Effector CD4-positive, alpha-beta T cell (primary cell): ENCODE data around the gene ABHD1.

Experiments used
- DNase-seq: peaks from one replicate; pipeline ENCODE4 v3.0.0-alpha.2; 2020

Gene ABHD1

DNA sequence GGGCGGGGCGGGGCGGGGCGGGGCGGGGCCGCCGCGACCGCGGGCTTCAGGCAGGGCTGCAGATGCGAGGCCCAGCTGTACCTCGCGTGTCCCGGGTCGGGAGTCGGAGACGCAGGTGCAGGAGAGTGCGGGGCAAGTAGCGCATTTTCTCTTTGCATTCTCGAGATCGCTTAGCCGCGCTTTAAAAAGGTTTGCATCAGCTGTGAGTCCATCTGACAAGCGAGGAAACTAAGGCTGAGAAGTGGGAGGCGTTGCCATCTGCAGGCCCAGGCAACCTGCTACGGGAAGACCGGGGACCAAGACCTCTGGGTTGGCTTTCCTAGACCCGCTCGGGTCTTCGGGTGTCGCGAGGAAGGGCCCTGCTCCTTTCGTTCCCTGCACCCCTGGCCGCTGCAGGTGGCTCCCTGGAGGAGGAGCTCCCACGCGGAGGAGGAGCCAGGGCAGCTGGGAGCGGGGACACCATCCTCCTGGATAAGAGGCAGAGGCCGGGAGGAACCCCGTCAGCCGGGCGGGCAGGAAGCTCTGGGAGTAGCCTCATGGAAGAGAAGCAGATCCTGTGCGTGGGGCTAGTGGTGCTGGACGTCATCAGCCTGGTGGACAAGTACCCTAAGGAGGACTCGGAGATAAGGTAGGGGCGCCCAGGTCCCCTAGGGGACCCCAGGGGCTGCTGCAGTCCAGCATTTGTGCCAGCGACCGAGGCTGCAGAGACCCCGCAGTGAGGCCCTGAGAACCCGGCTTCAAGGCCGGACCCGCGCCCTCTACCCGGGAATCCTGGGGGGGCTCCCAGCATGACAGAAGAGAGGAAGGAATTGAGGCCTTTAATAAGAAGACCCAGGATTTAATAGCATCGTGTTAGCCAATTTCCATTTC, 36.7 kb upstream of the ABHD1 start, which contains the start of gene KHK:
KHK (plus strand) TSS at position 49 of the 870 bp plus-strand sequence; CDS start at position 537, 488 bp downstream.
- no peak for DNase-seq

DNA sequence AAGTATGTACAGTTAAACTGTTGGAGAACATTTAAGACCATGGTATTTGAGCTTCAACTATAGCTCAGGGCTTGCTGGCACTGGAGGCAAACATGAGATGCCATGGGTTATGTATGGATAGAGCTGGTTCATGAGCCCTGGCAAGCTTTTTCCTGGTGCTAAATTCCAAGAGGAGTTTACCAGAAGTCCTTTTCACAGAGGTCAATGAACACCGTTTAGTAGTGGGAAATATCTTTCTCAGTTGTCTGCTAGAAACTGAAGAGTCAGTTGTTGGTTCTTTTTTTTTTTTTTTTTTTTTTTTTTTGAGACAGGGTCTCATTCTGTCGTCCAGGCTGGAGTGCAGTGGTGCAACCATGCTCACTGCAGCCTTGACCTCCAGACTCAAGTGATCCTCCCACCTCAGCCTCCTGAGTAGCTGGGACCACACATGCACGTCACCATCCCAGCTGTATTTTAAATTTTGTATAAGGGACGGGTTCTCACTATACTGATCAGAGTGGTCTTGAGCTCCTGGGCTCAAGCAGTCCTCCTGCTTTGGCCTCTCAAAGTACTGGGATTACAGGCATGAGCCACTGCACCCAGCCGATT, 35.7 kb upstream of the ABHD1 start:
- no peak for DNase-seq

- DNase-seq: no peak
These were observed 35.0 kb upstream of the ABHD1 start for GRCh38 chr2:27088634-27089033.

GRCh38 chr2:27089111-27089954, 34.3 kb upstream of the ABHD1 start:
- no peak for DNase-seq

- no peak for DNase-seq
These were observed 31.6 kb upstream of the ABHD1 start for GRCh38 chr2:27091746-27092695.

- DNase-seq: no peak
These were observed 30.8 kb upstream of the ABHD1 start for GRCh38 chr2:27092696-27093429.

- DNase-seq: no peak
These were observed 29.9 kb upstream of the ABHD1 start for GRCh38 chr2:27093430-27094352.

DNA sequence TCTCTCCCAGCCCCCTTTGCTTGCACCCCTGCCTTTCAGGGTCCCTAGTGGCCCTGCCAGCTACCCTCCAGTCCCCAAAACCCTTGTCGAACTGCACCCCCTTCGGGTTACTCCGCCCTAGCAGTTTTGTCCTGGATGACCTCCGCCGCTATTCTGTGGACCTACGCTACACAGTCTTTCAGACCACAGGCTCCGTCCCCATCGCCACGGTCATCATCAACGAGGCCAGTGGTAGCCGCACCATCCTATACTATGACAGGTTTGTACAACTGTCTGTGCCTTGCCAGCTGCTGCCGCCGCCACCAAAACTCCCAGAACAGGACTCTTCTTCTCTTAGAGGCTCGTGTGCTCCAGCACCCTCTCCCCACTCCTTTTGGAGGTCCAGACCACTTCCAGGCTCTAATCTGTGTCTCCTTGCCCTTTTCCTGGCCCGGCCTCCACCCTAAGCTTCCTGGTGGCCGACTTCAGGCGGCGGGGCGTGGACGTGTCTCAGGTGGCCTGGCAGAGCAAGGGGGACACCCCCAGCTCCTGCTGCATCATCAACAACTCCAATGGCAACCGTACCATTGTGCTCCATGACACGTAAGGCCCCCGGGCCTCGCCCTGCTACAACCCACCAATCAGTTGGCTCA, 29.1 kb upstream of the ABHD1 start:
- DNase-seq: no peak

- no peak for DNase-seq
These were observed 28.2 kb upstream of the ABHD1 start for GRCh38 chr2:27095427-27095744.

- no peak for DNase-seq
These were observed 27.6 kb upstream of the ABHD1 start for GRCh38 chr2:27095745-27096651.

DNA sequence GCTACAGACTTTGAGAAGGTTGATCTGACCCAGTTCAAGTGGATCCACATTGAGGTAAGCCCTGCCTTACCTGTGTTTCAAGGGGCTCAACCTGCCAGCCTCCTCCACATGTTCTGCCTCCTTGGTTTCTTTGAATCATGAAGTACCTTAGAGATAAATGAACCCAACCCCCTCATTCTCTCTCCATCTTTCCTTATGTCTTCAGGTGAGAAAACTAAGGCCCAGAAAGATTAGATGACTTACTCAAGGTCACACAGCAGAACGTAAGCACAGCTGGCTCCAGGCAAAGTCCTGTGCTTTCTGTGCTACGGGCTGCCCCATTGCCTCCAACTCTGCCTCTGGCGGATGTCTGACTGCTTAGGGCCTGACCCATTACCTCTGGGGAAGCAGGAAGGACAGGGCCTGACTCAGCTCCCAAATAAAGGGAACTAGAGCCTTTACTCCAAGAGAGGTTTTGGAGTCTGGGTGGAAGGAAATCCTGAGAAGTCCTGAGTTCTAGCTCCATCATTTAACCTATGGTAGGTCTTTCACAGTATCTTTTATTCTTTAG, 26.8 kb upstream of the ABHD1 start:
- no peak for DNase-seq

DNA sequence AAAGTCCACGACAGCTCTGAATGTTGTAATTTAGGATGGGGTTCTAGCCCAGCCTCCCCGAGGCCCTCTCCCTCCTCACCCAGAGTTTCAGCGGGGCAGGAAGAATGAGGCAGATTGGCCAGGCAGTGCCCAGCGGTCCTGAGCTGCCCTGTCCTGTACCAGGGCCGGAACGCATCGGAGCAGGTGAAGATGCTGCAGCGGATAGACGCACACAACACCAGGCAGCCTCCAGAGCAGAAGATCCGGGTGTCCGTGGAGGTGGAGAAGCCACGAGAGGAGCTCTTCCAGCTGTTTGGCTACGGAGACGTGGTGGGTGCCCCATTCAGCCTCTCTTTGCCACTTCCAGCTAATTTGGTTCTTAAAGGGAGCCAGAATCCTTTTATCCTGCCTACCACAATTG, 26.3 kb upstream of the ABHD1 start:
- no peak for DNase-seq

DNA sequence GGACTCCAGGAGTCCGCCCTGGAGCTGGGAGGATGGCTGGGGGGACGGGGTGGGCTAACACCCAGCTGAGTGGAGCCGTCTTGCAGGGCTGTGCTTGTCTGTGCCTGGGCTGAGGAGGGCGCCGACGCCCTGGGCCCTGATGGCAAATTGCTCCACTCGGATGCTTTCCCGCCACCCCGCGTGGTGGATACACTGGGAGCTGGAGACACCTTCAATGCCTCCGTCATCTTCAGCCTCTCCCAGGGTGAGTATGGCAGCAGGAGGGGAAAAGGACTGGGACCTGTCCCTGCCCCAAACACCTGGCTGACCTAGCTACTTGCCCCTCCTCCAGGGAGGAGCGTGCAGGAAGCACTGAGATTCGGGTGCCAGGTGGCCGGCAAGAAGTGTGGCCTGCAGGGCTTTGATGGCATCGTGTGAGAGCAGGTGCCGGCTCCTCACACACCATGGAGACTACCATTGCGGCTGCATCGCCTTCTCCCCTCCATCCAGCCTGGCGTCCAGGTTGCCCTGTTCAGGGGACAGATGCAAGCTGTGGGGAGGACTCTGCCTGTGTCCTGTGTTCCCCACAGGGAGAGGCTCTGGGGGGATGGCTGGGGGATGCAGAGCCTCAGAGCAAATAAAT, 24.2 kb upstream of the ABHD1 start:
- no peak for DNase-seq

GRCh38 chr2:27100036-27100435, 23.6 kb upstream of the ABHD1 start:
- DNase-seq: no peak

GRCh38 chr2:27102329-27102728, 21.3 kb upstream of the ABHD1 start:
- no peak for DNase-seq

DNA sequence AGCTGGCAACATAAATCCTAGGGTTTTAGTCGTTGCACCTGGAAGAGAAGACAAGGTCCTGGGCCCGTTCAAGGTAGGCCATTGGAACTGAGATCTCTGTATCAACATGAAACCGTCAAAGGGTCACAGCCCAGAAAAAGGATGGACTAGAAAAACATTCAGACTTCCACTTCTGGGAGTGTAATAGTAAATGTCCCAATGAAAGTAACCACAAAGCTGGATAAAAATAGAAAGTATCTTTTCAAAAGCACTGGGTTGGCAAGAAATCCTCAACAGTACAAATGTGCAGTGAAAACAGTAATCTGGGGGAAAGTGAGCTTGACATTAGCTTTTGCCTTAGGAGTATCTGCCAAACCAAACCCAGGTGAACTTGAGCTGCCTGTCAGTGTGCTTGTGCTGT, 17.6 kb upstream of the ABHD1 start:
- DNase-seq: no peak

- no peak for DNase-seq
These were observed 15.4 kb upstream of the ABHD1 start for GRCh38 chr2:27108221-27108620.

- no peak for DNase-seq
These were observed 14.5 kb upstream of the ABHD1 start for GRCh38 chr2:27109083-27109482.
